GM18502 (cell line): Measurements from ENCODE around the gene DHX8.
A peak's percentile ranks its signal among the peaks of the same experiment; 100 is the strongest.
"Not testable (repeated sequence)": the region's sequence is repeated elsewhere in the genome, so short reads cannot be mapped to it uniquely, and the experiment has no call there.

Experiments
- ATAC-seq: cut with Tn5 transposase; IDR thresholded peaks from one replicate; pipeline ENCODE4 v1.9.1; 2021; ENCODE audit warnings: mild to moderate bottlenecking; ENCODE audit not compliant: unreplicated experiment, poor library complexity

DHX8 gene

GRCh38 chr17:43483674-43484551 lies at the start of gene DHX8:
Gene DHX8 (plus strand): TSS chr17:43483975. CDS start chr17:43484038, 63 bp downstream.
- ATAC-seq, result peak; percentile 91

GRCh38 chr17:43434902-43435319 lies 48.9 kb upstream of the DHX8 start:
- no peak for ATAC-seq

- ATAC-seq, result no peak
Measured at GRCh38 chr17:43437756-43438155, 46.0 kb upstream of the DHX8 start.

GRCh38 chr17:43438626-43439025 lies 45.1 kb upstream of the DHX8 start:
- ATAC-seq, result no peak

- no peak for ATAC-seq
Measured at GRCh38 chr17:43439041-43439440, 44.7 kb upstream of the DHX8 start.

GRCh38 chr17:43442711-43443110 lies 41.1 kb upstream of the DHX8 start:
- no peak for ATAC-seq

GRCh38 chr17:43443381-43443780 lies 40.4 kb upstream of the DHX8 start:
- ATAC-seq, result no peak

- no peak for ATAC-seq
Measured at GRCh38 chr17:43444223-43445008, 39.4 kb upstream of the DHX8 start.

- no peak for ATAC-seq
Measured at GRCh38 chr17:43445009-43445589, 38.7 kb upstream of the DHX8 start.

GRCh38 chr17:43446773-43447172 lies 37.0 kb upstream of the DHX8 start:
- no peak for ATAC-seq

- no peak for ATAC-seq
Measured at GRCh38 chr17:43448720-43449469, 34.9 kb upstream of the DHX8 start.

GRCh38 chr17:43449470-43450248 lies 34.1 kb upstream of the DHX8 start:
- ATAC-seq, result no peak

- ATAC-seq, result not testable (repeated sequence)
Measured at GRCh38 chr17:43450791-43451190, 33.0 kb upstream of the DHX8 start.

GRCh38 chr17:43451741-43452140 lies 32.0 kb upstream of the DHX8 start:
- not testable (repeated sequence) for ATAC-seq

GRCh38 chr17:43453331-43453812 lies 30.4 kb upstream of the DHX8 start:
- ATAC-seq, result no peak

- ATAC-seq, result no peak
Measured at GRCh38 chr17:43454868-43455267, 28.9 kb upstream of the DHX8 start.

GRCh38 chr17:43456029-43456428 lies 27.7 kb upstream of the DHX8 start:
- no peak for ATAC-seq

- no peak for ATAC-seq
Measured at GRCh38 chr17:43456661-43457361, 27.0 kb upstream of the DHX8 start.

GRCh38 chr17:43457362-43457692 lies 26.4 kb upstream of the DHX8 start:
- ATAC-seq, result no peak
